HepG2 (cell line): ENCODE results near the gene OTUD1. TPM values are rescaled to one million over a fixed set of nuclear protein-coding genes. Genes with fewer than 3 reads are reported as not detected.

Experiments
- ATAC-seq: fragments of 200-7000 bp; cut with Tn5 transposase; 3 replicates; pipeline ENCODE4 v1.9.1; 2020; ENCODE audit warnings: mild to moderate bottlenecking, moderate library complexity
- BruUV-seq: library from RNA; stranded (reverse); fragments of 400-500 nt; replicated peaks from 2 replicates; lab custom pipeline; 2021; lab: Mats Ljungman, UMichigan
- CTCF ChIA-PET: fragments of 300-600 bp; formaldehyde crosslinking; extraction: SDS; loops from one replicate; lab custom pipeline; 2021; ENCODE audit warnings: low total read pairs, inconsistent platforms, low intra/inter-chr PET ratio; lab: Yijun Ruan, JAX
- POLR2A ChIA-PET: fragments of 350-600 bp; sonication (Branson Sonifier 250); formaldehyde crosslinking; loops from one replicate; lab custom pipeline; 2020; ENCODE audit warnings: antibody characterized with exemption, inconsistent platforms; lab: Yijun Ruan, JAX
- DNase-seq: peaks from one replicate; pipeline ENCODE4 v3.0.0-alpha.2; 2015; ENCODE audit warnings: low spot score
- FAIRE-seq: peaks from 3 replicates; lab custom pipeline; 2011; peaks lifted over from hg19 to GRCh38; lab: Jason Lieb, UNC
- H2AFZ ChIP-seq: one replicate; pipeline ENCODE4 v1.6.1; 2011; ENCODE audit warnings: low read length, inconsistent platforms
- H3K27ac ChIP-seq: fragments of 300-600 bp; 3 replicates; pipeline ENCODE4 v1.8.0; 2011; ENCODE audit warnings: mixed run types, mild to moderate bottlenecking, mixed read lengths, low read length, inconsistent platforms; ENCODE audit not compliant: insufficient read depth; ENCODE audit errors: extremely low read length
- H3K27me3 ChIP-seq, 2 experiments: fragments of 200-600 bp in 1 of 2; 2 replicates in 1 of 2; 3 replicates in 1 of 2; pipeline versions ENCODE4 v1.6.0 to v1.8.0; 2011; ENCODE audit warnings: low read length in 2 of 2, mild to moderate bottlenecking in 2 of 2, moderate library complexity in 2 of 2, inconsistent platforms in 1 of 2; ENCODE audit not compliant: insufficient read depth in 2 of 2, control insufficient read depth in 1 of 2
- H3K36me3 ChIP-seq, 2 experiments: fragments of 200-600 bp in 1 of 2; replicated peaks in 1 of 2; 2 replicates in 1 of 2; 3 replicates in 1 of 2; pipeline versions ENCODE4 v1.5.1 to v1.8.0; 2011; ENCODE audit warnings: low read length in 2 of 2, inconsistent platforms in 1 of 2; ENCODE audit not compliant: insufficient read depth in 2 of 2, control insufficient read depth in 1 of 2
- H3K4me1 ChIP-seq: 2 replicates; pipeline ENCODE4 v1.5.1; 2012; ENCODE audit warnings: low read length, inconsistent platforms; ENCODE audit not compliant: insufficient read depth
- H3K4me2 ChIP-seq: 2 replicates; pipeline ENCODE4 v1.6.0; 2011; ENCODE audit warnings: low read depth, low read length, inconsistent platforms
- H3K4me3 ChIP-seq, 3 experiments: fragments of 200-600 bp in 1 of 3; sonication (generic), shearing (Covaris generic) in 1 of 3; replicated peaks in 1 of 3; 2 replicates each; pipeline ENCODE4 v1.5.1; 2011 to 2016; ENCODE audit warnings: low read length in 3 of 3, inconsistent platforms in 2 of 3, low read depth in 2 of 3, mild to moderate bottlenecking in 2 of 3, control low read depth in 1 of 3, mixed read lengths in 1 of 3; ENCODE audit not compliant: insufficient read depth in 1 of 3
- H3K79me2 ChIP-seq: one replicate; pipeline ENCODE4 v1.6.1; 2011; ENCODE audit warnings: low read length, inconsistent platforms; ENCODE audit not compliant: insufficient read depth
- H3K9ac ChIP-seq: 2 replicates; pipeline ENCODE4 v1.6.0; 2011; ENCODE audit warnings: mild to moderate bottlenecking, low read depth, low read length, inconsistent platforms; ENCODE audit not compliant: insufficient read depth
- H3K9me3 ChIP-seq: 2 replicates; pipeline ENCODE4 v1.5.1; 2012; ENCODE audit warnings: mild to moderate bottlenecking, low read length
- H4K20me1 ChIP-seq: 2 replicates; pipeline ENCODE4 v1.6.0; 2011; ENCODE audit warnings: inconsistent platforms, mild to moderate bottlenecking, low read length, moderate library complexity; ENCODE audit not compliant: insufficient read depth
- DNMT1 ChIP-seq: sonication (generic); formaldehyde crosslinking; IDR thresholded peaks from 2 replicates; pipeline ENCODE4 v1.5.1; 2020; ENCODE audit warnings: mild to moderate bottlenecking, missing genetic modification reagents
- GMEB2 ChIP-seq: IDR thresholded peaks from 2 replicates; pipeline ENCODE4 v1.6.1; 2016; ENCODE audit warnings: missing biosample characterization, missing genetic modification reagents, low read depth
- HBP1 ChIP-seq: IDR thresholded peaks from 2 replicates; pipeline ENCODE4 v1.6.1; 2016; ENCODE audit warnings: low read depth, control low read depth
- HOXA7 ChIP-seq: sonication (generic); formaldehyde crosslinking; IDR thresholded peaks from 2 replicates; pipeline ENCODE4 v1.8.1; 2022; ENCODE audit warnings: mild to moderate bottlenecking, missing genetic modification reagents, moderate library complexity
- NR2F6 ChIP-seq, 2 experiments: IDR thresholded peaks; 2 replicates each; pipeline ENCODE4 v1.6.1; 2016; ENCODE audit warnings: antibody characterized with exemption in 1 of 2, mild to moderate bottlenecking in 1 of 2
- RAD21 ChIP-seq: fragments of 450-650 bp; formaldehyde crosslinking; IDR thresholded peaks from 2 replicates; pipeline ENCODE4 v1.5.0; 2020; ENCODE audit warnings: mild to moderate bottlenecking
- RARA ChIP-seq: IDR thresholded peaks from 2 replicates; pipeline ENCODE4 v1.6.1; 2016; ENCODE audit warnings: missing genetic modification reagents, missing compliant biosample characterization
- U2AF1 ChIP-seq: fragments of 200-400 bp; formaldehyde crosslinking; optimal IDR thresholded peaks from 2 replicates; pipeline ENCODE3; 2017; ENCODE audit warnings: mild to moderate bottlenecking, low read depth, low read length
- ZNF510 ChIP-seq: sonication (generic); formaldehyde crosslinking; IDR thresholded peaks from 2 replicates; pipeline ENCODE4 v1.4.0; 2020; ENCODE audit warnings: low read depth, mild to moderate bottlenecking, missing genetic modification reagents
- ZNF761 ChIP-seq: sonication (generic); formaldehyde crosslinking; conservative IDR thresholded peaks from 2 replicates; pipeline ENCODE4 v1.4.0; 2020; ENCODE audit warnings: mild to moderate bottlenecking, missing genetic modification reagents
- ZNF768 ChIP-seq: sonication (generic); formaldehyde crosslinking; IDR thresholded peaks from 2 replicates; pipeline ENCODE4 v1.4.0; 2020; ENCODE audit warnings: missing genetic modification reagents
- WGBS: methylation state at CpG from one replicate; pipeline ENCODE4 v1.1.6; 2017; ENCODE audit warnings: low lambda C conversion rate; 5-methylcytosine and 5-hydroxymethylcytosine counted together
- in situ Hi-C: cut with HindIII; loops from 2 replicates; pipeline ENCODE4 v1.10.0; 2017; ENCODE audit warnings: low pct_unique_long_range_greater_than_20kb; ENCODE audit not compliant: extremely low pct_ligation_motif_present
- intact Hi-C: fragments of 100-400 bp; cut with micrococcal nuclease; formaldehyde crosslinking; loops from one replicate; pipeline ENCODE4 v1.10.0; 2022; ENCODE audit not compliant: unreplicated experiment
- polyA plus RNA-seq, 8 experiments: library from polyadenylated mRNA; depleted of rRNA in 3 of 8; stranded (reverse) in 7 of 8; unstranded in 1 of 8; fragments of >200 nt; fragmentation: Illumina TruSeq in 4 of 8; extraction: Trizol in 4 of 8; gene quantifications; 2 replicates each; pipeline versions ENCODE4 v1.2.1 to v1.2.3, GENCODE V29; 2011 to 2016; ENCODE audit warnings: low read depth in 4 of 8, missing spikeins in 1 of 8, mixed read lengths in 1 of 8; ENCODE audit not compliant: insufficient read depth in 1 of 8
- total RNA-seq, 5 experiments: library from RNA; depleted of rRNA; stranded (reverse); fragments of >200 nt; fragmentation: Illumina TruSeq; extraction: Trizol; gene quantifications; 2 replicates each; pipeline ENCODE4 v1.2.3, GENCODE V29; 2016; ENCODE audit warnings: low read depth in 1 of 5

The OTUD1 gene
- total and polyA plus RNA-seq, 2 of the 13 experiments (the other 11 are each of a cell fraction or from before 2014, with no cell fraction given), result 1.2 to 1.4 TPM

- ChIA-PET POLR2A (no interaction called here), CTCF (no interaction called here)
- Histone ChIP-seq H3K4me3 (no peak overlapping the region), H3K9me3 (no peaks in the 10 kb centered on the region), H4K20me1 (no peaks in the 10 kb centered on the region), H3K79me2 (no peaks in the 10 kb centered on the region), H3K4me2 (no peak overlapping the region), H3K27me3 (no peaks in the 10 kb centered on the region)
- ATAC-seq (no peak), FAIRE-seq (no peak)
- intact Hi-C loops, result no loop called here
- TF ChIP-seq ZNF510 (CRISPR knock-in tag), result no peak
- TF ChIP-seq ZNF761, result no peak
- no peak for TF ChIP-seq HBP1 (CRISPR knock-in tag)
- TF ChIP-seq RAD21, result no peak
- TF ChIP-seq DNMT1, result no peak
- no peak for TF ChIP-seq NR2F6 (IDR thresholded peaks at IDR 0.05)
- TF ChIP-seq NR2F6 (CRISPR knock-in tag; IDR thresholded peaks at IDR 0.05), result no peak
- no peak for TF ChIP-seq GMEB2 (CRISPR knock-in tag)
- TF ChIP-seq ZNF768 (CRISPR knock-in tag), result no peak
- TF ChIP-seq U2AF1, result no peak
- no peak for TF ChIP-seq HOXA7
- no peak for TF ChIP-seq RARA
- TF ChIP-seq, all 625 proteins: peak for 0
- no peaks in the 10 kb centered on the region for H3K36me3 ChIP-seq
- no peak overlapping the region for H3K27ac ChIP-seq
- DNase-seq, result no peak
- no peak overlapping the region for H3K9ac ChIP-seq
- in situ Hi-C loops, result no loop called here
- no peak overlapping the region for H2AFZ ChIP-seq
- H3K4me1 ChIP-seq, result peaks cover 20% of the 10 kb centered on the region
- 74% methylated on average over 6 of the region's 6 CpGs for WGBS
- no TSS peak for BruUV-seq
These were observed 20.5 kb downstream of the OTUD1 start for GRCh38 chr10:23459308-23459939.
